GM23338 (cell line): Measurements from ENCODE around the gene LCA5. TPM values are rescaled to one million over a fixed set of nuclear protein-coding genes. Genes with fewer than 3 reads are reported as not detected.

Experiments
- ATAC-seq: fragments of 200-7000 bp; cut with Tn5 transposase; 3 replicates; pipeline ENCODE4 v1.9.1; 2020
- DNase-seq: peaks from one replicate; pipeline ENCODE4 v3.0.0-alpha.2; 2015; ENCODE audit warnings: low spot score
- H2AFZ ChIP-seq: fragments of 200-600 bp; sonication (generic); 2 replicates; pipeline ENCODE4 v1.8.0; 2016; ENCODE audit warnings: antibody characterized with exemption, mild to moderate bottlenecking, moderate library complexity
- H3F3A ChIP-seq: fragments of 200-600 bp; sonication (generic); replicated peaks from 2 replicates; pipeline ENCODE4 v1.8.0; 2017; ENCODE audit warnings: antibody characterized with exemption, mixed run types, low read depth
- H3K27ac ChIP-seq: fragments of 200-600 bp; sonication (generic); 2 replicates; pipeline ENCODE4 v1.6.1; 2016; ENCODE audit warnings: low read depth
- H3K27me3 ChIP-seq: fragments of 200-600 bp; sonication (generic); 2 replicates; pipeline ENCODE4 v1.8.0; 2016; ENCODE audit warnings: mild to moderate bottlenecking, mixed run types, moderate library complexity; ENCODE audit not compliant: insufficient read depth
- H3K36me3 ChIP-seq: fragments of 200-600 bp; sonication (generic); 2 replicates; pipeline ENCODE4 v1.8.0; 2016; ENCODE audit warnings: mild to moderate bottlenecking; ENCODE audit not compliant: insufficient read depth
- H3K4me1 ChIP-seq: fragments of 200-600 bp; sonication (generic); 2 replicates; pipeline ENCODE4 v1.8.0; 2016; ENCODE audit warnings: mild to moderate bottlenecking, moderate library complexity; ENCODE audit not compliant: insufficient read depth
- H3K4me2 ChIP-seq: fragments of 200-600 bp; sonication (generic); 2 replicates; pipeline ENCODE4 v1.7.1; 2017; ENCODE audit warnings: mixed run types
- H3K4me3 ChIP-seq: fragments of 200-600 bp; sonication (generic); 2 replicates; pipeline ENCODE4 v1.6.1; 2016; ENCODE audit warnings: mixed run types
- H3K79me2 ChIP-seq: fragments of 200-600 bp; sonication (generic); replicated peaks from 2 replicates; pipeline ENCODE4 v1.8.0; 2017; ENCODE audit warnings: mild to moderate bottlenecking; ENCODE audit not compliant: insufficient read depth
- H3K9me2 ChIP-seq: fragments of 200-600 bp; sonication (generic); 2 replicates; pipeline ENCODE4 v1.8.0; 2017; ENCODE audit not compliant: insufficient read depth
- H4K20me1 ChIP-seq: fragments of 200-600 bp; sonication (generic); replicated peaks from 2 replicates; pipeline ENCODE4 v1.8.0; 2017; ENCODE audit warnings: mild to moderate bottlenecking; ENCODE audit not compliant: insufficient read depth
- H3K27ac Mint-ChIP-seq: 2 replicates; pipeline ENCODE4 v1.8.0; 2020; ENCODE audit warnings: inconsistent platforms, mild to moderate bottlenecking, moderate library complexity, mixed read lengths
- H3K27me3 Mint-ChIP-seq: 3 replicates; pipeline ENCODE4 v1.8.0; 2022; ENCODE audit warnings: low read depth, mild to moderate bottlenecking, moderate library complexity, mixed read lengths, inconsistent platforms; ENCODE audit not compliant: insufficient read depth, poor library complexity
- H3K36me3 Mint-ChIP-seq: 3 replicates; pipeline ENCODE4 v1.8.0; 2021; ENCODE audit warnings: low read depth, mild to moderate bottlenecking, inconsistent platforms, moderate library complexity, mixed read lengths
- H3K4me1 Mint-ChIP-seq: 3 replicates; pipeline ENCODE4 v1.8.0; 2020; ENCODE audit warnings: mild to moderate bottlenecking, inconsistent platforms, mixed read lengths
- H3K4me3 Mint-ChIP-seq: 3 replicates; pipeline ENCODE4 v1.8.0; 2021; ENCODE audit warnings: moderate library complexity, mild to moderate bottlenecking, inconsistent platforms, mixed read lengths
- H3K9me3 Mint-ChIP-seq: 3 replicates; pipeline ENCODE4 v1.8.0; 2020; ENCODE audit warnings: moderate library complexity, mild to moderate bottlenecking, inconsistent platforms, mixed read lengths
- CREB1 ChIP-seq: fragments of 250-450 bp; sonication (Bioruptor Pico); IDR thresholded peaks from 2 replicates; pipeline ENCODE4 v1.5.0; 2020; ENCODE audit warnings: low read depth, mild to moderate bottlenecking, moderate library complexity
- EZH2phosphoT487 ChIP-seq: fragments of 200-600 bp; sonication (generic); IDR thresholded peaks from one replicate; pipeline ENCODE4 v1.8.1; 2018; ENCODE audit warnings: antibody characterized with exemption; ENCODE audit not compliant: unreplicated experiment
- JUNB ChIP-seq: IDR thresholded peaks from one replicate; pipeline ENCODE4 v1.6.1; 2016; ENCODE audit warnings: antibody characterized with exemption; ENCODE audit not compliant: unreplicated experiment
- NANOG ChIP-seq: IDR thresholded peaks from 2 replicates; pipeline ENCODE4 v1.6.1; 2016; ENCODE audit warnings: antibody characterized with exemption, borderline replicate concordance
- POLR2AphosphoS5 ChIP-seq: IDR thresholded peaks from 2 replicates; pipeline ENCODE4 v1.6.1; 2016; ENCODE audit warnings: antibody characterized with exemption, low read depth
- ZNF331 ChIP-seq: fragments of 250-450 bp; sonication (Bioruptor Pico); IDR thresholded peaks from 2 replicates; pipeline ENCODE4 v1.5.0; 2020; ENCODE audit warnings: low read depth, mild to moderate bottlenecking, moderate library complexity
- polyA plus RNA-seq: library from polyadenylated mRNA; unstranded; fragments of >200 nt; fragmentation: Nextera tagmentation; extraction: Ambion mirVana; gene quantifications from 2 replicates; pipeline ENCODE4 v1.2.1, GENCODE V29; 2016
- total RNA-seq: library from RNA; depleted of rRNA; stranded (reverse); fragments of >200 nt; shearing (Covaris generic); gene quantifications from 2 replicates; pipeline ENCODE4 v1.2.3, GENCODE V29; 2014
- TF ChIP-seq, protein P1 (sequence below), 2 experiments: fragments of 200-600 bp in 1 of 2; sonication (generic) in 1 of 2; conservative IDR thresholded peaks; 2 replicates each; pipeline versions ENCODE4 v1.5.1 to v1.6.1; 2016 to 2017; ENCODE audit warnings: antibody characterized with exemption in 2 of 2, low read depth in 2 of 2, mild to moderate bottlenecking in 2 of 2, moderate library complexity in 1 of 2

The LCA5 gene
- total and polyA plus RNA-seq, 2 experiments from 2014 or later: 4.2 TPM

DNA sequence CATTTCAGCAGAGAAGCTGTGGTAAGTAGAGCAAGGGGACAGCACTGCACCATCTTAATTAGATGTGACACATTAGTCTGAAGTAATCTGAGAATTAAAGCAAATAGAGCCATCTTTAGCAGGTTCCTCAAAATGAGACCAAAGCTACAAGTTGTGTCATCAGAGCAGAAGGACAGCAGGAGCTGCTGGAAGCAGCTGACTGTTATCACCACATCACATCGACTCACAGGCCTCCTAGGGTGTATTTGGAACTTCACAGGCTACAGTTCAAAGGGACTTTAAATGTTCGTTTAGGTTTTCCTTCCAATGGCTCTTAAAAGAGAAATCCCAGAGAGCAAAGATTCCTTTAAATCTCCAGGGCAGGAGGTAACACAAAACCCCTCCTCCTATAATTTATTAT is 69.5 kb downstream of the LCA5 start:
- Mint-ChIP-seq H3K9me3 (no peaks in the 10 kb centered on the region), H3K4me3 (no peak overlapping the region), H3K27me3 (peaks cover 2% of the 10 kb centered on the region), H3K36me3 (no peaks in the 10 kb centered on the region), H3K4me1 (peaks cover 10% of the 10 kb centered on the region; the same call in 2 of the 3 replicates), H3K27ac (no peak overlapping the region)
- Histone ChIP-seq H3F3A (no peaks in the 10 kb centered on the region), H3K27me3 (no peaks in the 10 kb centered on the region), H2AFZ (no peak overlapping the region), H3K4me1 (peaks cover 5% of the 10 kb centered on the region; the same call in 1 of the 2 replicates), H3K79me2 (no peaks in the 10 kb centered on the region), H3K36me3 (no peaks in the 10 kb centered on the region), H3K27ac (no peak overlapping the region), H3K4me3 (no peak overlapping the region), H3K9me2 (no peaks in the 10 kb centered on the region), H3K4me2 (no peak overlapping the region), H4K20me1 (no peaks in the 10 kb centered on the region)
- ATAC-seq (peak; percentile 51; the same call in 2 of the 3 replicates), DNase-seq (peak; percentile 25)
- no peak for TF ChIP-seq CREB1 (CRISPR knock-in tag)
- TF ChIP-seq, protein P1, sequence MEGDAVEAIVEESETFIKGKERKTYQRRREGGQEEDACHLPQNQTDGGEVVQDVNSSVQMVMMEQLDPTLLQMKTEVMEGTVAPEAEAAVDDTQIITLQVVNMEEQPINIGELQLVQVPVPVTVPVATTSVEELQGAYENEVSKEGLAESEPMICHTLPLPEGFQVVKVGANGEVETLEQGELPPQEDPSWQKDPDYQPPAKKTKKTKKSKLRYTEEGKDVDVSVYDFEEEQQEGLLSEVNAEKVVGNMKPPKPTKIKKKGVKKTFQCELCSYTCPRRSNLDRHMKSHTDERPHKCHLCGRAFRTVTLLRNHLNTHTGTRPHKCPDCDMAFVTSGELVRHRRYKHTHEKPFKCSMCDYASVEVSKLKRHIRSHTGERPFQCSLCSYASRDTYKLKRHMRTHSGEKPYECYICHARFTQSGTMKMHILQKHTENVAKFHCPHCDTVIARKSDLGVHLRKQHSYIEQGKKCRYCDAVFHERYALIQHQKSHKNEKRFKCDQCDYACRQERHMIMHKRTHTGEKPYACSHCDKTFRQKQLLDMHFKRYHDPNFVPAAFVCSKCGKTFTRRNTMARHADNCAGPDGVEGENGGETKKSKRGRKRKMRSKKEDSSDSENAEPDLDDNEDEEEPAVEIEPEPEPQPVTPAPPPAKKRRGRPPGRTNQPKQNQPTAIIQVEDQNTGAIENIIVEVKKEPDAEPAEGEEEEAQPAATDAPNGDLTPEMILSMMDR (conservative IDR thresholded peaks at IDR 0.05; ENCODE audit: low read depth in 2 of 2): no peak
- TF ChIP-seq EZH2phosphoT487: no peak
- TF ChIP-seq JUNB: no peak
- no peak for TF ChIP-seq ZNF331 (CRISPR knock-in tag)
- TF ChIP-seq NANOG: no peak

DNA sequence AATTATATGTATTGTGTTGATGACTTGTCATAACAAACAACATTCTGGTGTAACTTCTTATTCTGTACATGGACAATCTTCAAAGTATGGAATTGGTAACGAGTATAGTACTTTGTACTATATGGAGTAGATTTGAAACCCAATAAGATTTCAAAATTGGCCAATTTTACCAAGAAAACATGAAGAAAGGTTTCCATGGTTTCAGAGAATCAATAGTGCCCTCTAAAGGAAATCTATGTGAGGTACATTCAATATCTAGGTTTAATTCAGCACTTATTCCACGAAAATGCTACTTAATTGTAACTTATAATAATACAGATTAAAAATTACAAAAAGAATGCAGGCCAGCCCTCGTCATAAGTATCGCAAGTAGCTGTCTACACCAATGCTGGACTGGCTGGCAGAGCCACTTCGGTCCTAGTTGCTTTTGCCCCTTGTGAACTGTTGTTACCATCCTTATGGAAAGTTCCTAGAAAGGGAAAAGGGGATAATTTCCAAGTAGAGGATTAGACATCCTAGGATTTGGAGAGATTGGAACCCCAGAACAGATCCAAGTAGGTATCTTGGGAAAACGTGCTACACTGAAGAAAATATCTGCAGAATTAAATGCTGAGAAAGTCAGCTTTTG is 70.9 kb downstream of the LCA5 start:
- DNase-seq: peak; percentile 60
- Histone ChIP-seq H3K36me3 (no peaks in the 10 kb centered on the region), H3K27ac (no peak overlapping the region), H3K4me3 (no peak overlapping the region), H3F3A (no peaks in the 10 kb centered on the region), H3K4me1 (peaks cover 5% of the 10 kb centered on the region; the same call in 1 of the 2 replicates), H3K79me2 (no peaks in the 10 kb centered on the region), H3K4me2 (no peak overlapping the region), H3K9me2 (no peaks in the 10 kb centered on the region), H3K27me3 (no peaks in the 10 kb centered on the region), H4K20me1 (no peaks in the 10 kb centered on the region), H2AFZ (no peak overlapping the region)
- Mint-ChIP-seq H3K4me3 (no peak overlapping the region), H3K36me3 (no peaks in the 10 kb centered on the region), H3K27me3 (peaks cover 2% of the 10 kb centered on the region), H3K27ac (no peak overlapping the region), H3K9me3 (no peaks in the 10 kb centered on the region), H3K4me1 (peaks cover 10% of the 10 kb centered on the region; the same call in 2 of the 3 replicates)
- no peak for TF ChIP-seq POLR2AphosphoS5
- TF ChIP-seq, protein P1 (conservative IDR thresholded peaks at IDR 0.05; ENCODE audit: low read depth in 2 of 2): peak in 1 of 2 experiments; percentile 73
- no peak for ATAC-seq
